Sciatic nerve (tissue), 2 donors: ENCODE data around the gene ZNF771. TPM values are rescaled to one million over a fixed set of nuclear protein-coding genes. Genes with fewer than 3 reads are reported as not detected.
"Not testable (repeated sequence)": the region's sequence is repeated elsewhere in the genome, so short reads cannot be mapped to it uniquely, and the experiment has no call there.

Experiments
- ATAC-seq: fragments of 200-7000 bp; cut with Tn5 transposase; one replicate; pipeline ENCODE4 v1.9.1; 2020; ENCODE audit warnings: mild to moderate bottlenecking, moderate library complexity
- DNase-seq: peaks from one replicate; pipeline ENCODE4 v3.0.0-alpha.2; 2020; ENCODE audit warnings: low spot score
- intact Hi-C: fragments of 100-400 bp; cut with DNase I; formaldehyde crosslinking; loops from one replicate; pipeline ENCODE4 v1.14.2; 2022
- total RNA-seq: library from RNA; stranded (reverse); fragmentation: NEBNext Ultra II Directional; extraction: Animal tissue kit (Norgen Biotek cat#: 25700); gene quantifications from one replicate; pipeline ENCODE4 v1.2.1, GENCODE V29; 2021
- donor health status: DM: no; HTN: no; CAD: no.
- donor health status: DM: no; HTN: no; CAD: no.

ZNF771 gene
- total RNA-seq, 1 donor from 2014 or later = 7.5 TPM

DNA sequence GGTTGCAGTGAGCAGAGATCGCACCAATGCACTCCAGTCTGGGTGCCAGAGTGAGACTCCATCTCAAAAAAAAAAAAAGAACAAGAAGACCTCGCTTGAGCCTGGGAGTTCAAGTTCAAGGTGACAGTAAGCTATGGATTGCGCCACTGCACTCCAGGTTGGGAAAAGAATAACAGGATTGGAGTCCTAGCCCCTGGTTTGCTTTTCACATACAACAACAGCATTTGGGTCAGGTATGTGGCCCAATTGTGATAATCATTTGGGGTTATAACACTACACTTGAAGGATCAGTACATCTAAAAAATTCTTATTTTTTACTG lies 41.7 kb downstream of the ZNF771 start:
- ATAC-seq = no peak
- intact Hi-C loops = loop anchor here (10.0 kb wide), 1 partner anchor 46 kb away; no protein-coding TSS in a partner anchor

DNA sequence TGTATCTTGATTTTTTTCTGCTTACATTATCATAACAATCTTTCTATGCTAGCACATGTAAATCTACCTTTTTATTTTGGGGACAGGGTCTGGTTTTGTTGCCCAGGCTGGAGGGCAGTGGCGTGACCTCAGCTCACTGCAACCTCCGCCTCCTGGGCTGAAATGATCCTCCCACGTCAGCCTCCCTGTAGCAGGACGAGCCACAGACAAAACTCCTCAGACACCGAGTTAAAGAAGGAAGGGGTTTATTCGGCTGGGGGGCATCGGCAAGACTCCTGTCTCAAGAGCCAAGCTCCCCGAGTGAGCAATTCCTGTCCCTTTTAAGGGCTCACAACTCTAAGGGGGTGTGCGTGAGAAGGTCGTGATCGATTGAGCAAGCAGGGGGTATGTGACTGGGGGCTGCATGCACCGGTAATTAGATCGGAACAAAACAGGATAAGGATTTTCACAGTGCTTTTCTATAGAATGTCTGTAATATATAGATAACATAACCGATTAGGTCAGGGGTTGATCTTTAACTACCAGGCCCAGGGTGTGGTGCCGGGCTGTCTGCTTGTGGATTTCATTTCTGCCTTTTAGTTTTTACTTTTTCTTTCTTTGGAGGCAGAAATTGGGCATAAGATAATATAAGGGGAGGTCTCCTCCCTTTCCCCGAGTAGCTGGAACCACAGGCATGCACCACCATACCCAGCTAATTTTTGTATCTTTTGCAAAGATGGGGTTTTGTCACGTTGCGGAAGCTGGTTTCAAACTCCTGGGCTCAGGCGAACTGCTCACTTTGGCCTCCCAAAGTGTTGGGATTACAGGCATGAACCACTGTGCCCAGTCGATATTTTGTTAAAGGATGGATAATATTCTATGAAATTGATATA lies 45.5 kb downstream of the ZNF771 start:
- ATAC-seq, DNase-seq, intact Hi-C loops: not testable (repeated sequence)

More for the DNA sequence above, 41.7 kb downstream of the ZNF771 start:
- no peak for DNase-seq

DNA sequence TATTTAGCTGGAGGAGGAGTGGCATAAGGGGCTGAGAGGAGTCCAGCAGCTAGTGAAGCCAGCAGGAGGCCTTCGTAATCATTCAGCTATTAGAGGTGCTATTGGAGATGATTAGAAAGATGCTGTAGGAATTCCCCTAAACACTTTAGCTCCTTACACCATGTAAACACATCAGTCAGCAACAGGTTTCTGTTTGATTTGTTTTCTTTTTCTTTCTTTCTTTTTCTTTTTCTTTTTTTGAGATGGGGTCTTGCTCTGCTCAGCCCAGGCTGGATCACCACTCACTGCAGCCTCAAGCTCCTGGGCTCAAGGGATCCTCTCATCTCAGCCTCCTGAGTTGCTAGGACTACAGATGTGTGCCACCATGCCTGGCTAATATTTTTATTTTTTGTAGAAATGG lies 48.9 kb downstream of the ZNF771 start:
- intact Hi-C loops = no loop called here
- ATAC-seq (no peak), DNase-seq (no peak)

DNA sequence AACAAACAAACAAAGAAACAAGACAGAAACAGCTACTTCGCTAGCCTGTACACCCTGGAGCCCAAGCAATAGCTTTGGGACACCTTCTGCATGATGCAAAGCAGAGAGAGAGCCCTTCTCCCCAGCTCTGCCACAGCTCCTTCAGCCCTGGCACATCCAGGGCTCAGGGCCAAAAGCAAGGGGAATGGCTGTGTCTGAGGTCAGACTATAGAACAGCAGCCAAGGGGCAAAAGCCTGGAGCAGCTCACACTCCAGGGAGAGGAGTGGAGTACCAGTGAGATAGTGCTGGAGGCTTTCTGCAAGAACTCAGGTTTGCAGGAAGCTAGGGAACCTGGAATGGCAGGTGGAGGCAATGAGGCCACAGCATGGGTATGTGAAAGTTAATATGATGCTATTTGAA lies 49.9 kb downstream of the ZNF771 start:
- DNase-seq = no peak
- intact Hi-C loops = no loop called here
- ATAC-seq = no peak

DNA sequence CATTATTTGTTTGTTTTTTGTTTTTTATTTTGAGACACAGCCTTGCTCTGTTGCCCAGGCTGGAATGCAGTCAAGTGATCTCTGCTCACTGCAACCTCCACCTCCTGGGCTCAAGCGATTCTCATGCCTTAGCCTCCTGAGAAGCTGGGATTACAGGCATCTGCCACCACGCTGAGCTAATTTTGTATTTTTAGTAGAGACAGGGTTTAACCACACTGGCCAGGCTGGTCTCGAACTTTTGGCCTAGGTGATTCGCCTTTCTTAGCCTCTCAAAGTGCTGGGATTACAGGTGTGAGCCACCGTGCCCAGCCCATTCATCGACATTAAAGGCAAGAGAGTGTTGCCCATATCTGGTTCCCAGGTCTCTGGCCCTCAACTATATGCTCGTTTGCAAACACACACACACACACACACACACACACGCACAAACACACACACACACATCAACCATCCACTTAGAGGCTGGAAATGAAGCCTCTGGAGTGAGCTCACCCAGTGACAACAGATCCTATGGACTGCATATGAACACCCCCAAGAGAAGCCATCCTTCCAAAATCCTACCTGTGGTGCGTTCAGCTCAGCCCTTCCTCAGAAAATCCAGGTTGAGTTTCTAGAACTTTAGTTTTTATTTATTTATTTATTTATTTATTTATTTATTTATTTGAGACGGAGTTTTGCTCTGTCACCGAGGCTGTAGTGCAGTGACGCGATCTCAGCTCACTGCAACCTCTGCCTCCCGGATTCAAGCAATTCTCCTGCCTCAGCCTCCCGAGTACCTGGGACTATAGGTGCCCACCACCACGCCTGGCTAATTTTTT lies 50.5 kb downstream of the ZNF771 start:
- DNase-seq = no peak
- ATAC-seq = no peak
- intact Hi-C loops = no loop called here

DNA sequence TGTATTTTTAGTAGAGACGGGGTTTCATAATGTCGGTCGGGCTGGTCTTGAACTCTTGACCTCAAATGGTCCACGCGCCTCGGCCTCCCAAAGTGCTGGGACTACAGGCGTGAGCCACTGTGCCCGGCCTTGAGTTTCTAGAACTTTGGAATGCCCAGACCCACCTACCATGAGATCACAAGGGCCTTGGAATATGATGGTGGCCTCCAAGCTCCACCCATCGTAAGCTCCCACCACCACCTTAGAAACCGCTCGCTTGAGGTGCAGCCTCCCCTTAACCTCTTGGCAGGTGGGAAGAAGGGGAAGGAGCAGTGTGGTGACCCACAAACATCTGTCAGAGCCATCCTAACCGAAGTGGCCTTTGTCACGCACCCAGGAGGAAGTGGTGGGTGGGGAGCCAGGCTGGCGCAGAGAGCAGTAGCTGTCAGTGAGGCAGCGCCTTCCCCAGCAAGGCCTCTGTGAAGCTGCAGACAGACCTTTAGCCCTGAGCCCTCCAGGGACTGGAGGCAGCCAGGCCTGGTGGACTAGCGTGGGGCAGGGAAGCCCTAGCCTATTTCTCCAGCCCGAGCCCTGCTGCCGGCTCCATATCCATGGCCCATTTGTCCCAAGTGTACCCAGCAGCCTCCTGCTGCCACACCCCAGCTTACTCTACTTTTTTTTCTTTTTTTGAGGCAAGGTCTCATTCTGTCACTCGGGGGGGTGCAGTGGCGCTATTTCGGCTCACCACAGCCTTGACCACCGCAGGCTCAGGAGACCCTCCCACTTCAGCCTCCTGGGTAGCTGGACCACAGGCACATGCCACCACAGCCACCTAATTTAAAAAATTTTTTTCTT lies 51.4 kb downstream of the ZNF771 start:
- DNase-seq = no peak

DNA sequence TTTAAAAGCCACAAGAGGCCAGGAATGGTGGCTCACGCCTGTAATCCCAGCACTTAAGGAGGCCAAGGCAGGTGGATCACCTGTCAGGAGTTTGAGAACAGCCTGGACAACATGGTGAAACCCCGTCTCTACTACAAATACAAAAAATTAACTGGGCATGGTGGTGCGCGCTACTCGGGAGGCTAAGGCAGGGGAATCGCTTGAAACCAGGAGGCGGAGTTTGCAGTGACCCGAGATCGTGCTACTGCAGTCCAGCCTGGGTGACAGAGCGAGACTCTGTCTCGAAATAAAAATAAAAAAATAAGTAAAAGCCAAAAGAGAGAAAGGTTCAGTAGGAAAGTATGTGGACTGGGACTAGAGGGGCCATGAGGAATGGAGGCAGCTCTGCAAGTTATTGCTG lies 52.0 kb downstream of the ZNF771 start:
- intact Hi-C loops = no loop called here
- ATAC-seq = no peak
- DNase-seq = no peak

More for the DNA sequence above, 51.4 kb downstream of the ZNF771 start:
- peak; percentile 63 for ATAC-seq
- intact Hi-C loops = no loop called here

DNA sequence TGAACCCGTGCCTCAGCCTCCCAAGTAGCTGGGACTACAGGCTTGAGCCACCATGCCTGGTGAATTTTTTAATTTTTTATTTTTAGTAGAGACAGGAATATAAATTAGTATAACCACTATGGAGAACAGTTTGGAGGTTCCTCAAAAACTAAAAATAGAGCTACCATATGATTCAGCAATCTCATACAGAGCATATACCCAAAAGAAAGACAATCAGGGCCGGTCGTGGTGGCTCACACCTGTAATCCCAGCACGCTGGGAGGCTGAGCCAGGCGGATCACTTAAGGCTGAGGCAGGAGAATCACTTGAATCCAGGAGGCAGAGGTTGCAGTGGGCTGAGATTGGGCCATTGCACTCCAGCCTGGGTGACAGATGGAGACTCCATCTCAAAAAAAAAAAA lies 54.0 kb downstream of the ZNF771 start:
- intact Hi-C loops, ATAC-seq, DNase-seq: not testable (repeated sequence)

DNA sequence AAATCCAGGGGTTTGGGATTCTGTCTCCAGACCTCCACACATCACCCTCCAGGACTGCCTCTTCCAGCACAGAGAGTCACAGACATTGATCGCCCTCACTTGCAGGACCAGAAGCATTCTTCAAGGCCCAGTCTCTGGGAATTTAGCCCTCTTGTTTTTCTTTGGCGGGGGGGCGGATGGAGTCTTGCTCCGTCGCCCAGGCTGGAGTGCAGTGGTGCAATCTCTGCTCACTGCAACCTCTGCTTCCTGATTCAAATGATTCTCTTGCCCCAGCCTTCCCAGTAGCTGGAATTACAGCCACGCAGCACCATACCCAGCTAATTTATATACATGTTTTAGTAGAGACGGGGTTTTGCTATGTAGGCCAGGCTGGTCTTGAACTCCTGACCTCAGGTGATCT lies 56.7 kb downstream of the ZNF771 start:
- DNase-seq = no peak
- no peak for ATAC-seq
- intact Hi-C loops = no loop called here

Other genes with a start within 250 kb of the ZNF771 start
- 41.2 TPM for gene CORO1A, start 224.0 kb upstream of the ZNF771 start, total RNA-seq
- gene BOLA2B, start 213.9 kb upstream of the ZNF771 start, total RNA-seq = 26.9 TPM
- 18.5 TPM for gene SLX1A, start 213.7 kb upstream of the ZNF771 start, total RNA-seq
- gene SULT1A3, start 208.4 kb upstream of the ZNF771 start, total RNA-seq = 21.0 TPM
- gene NPIPB13, start 159.1 kb upstream of the ZNF771 start, total RNA-seq = 35.0 TPM
- 49.8 TPM for gene CD2BP2, start 52.3 kb upstream of the ZNF771 start, total RNA-seq
- gene TBC1D10B, start 37.1 kb upstream of the ZNF771 start, total RNA-seq = 39.6 TPM
- gene MYL11, start 32.8 kb upstream of the ZNF771 start, total RNA-seq = not detected
- 7.2 TPM for gene SEPTIN1, start 25.0 kb upstream of the ZNF771 start, total RNA-seq
- gene ZNF48, start 12.2 kb upstream of the ZNF771 start, total RNA-seq = 6.7 TPM
- gene DCTPP1, start 22.4 kb downstream of the ZNF771 start, total RNA-seq = 20.4 TPM
- 25.2 TPM for gene SEPHS2, start 38.3 kb downstream of the ZNF771 start, total RNA-seq
- 14.5 TPM for gene ITGAL, start 65.1 kb downstream of the ZNF771 start, total RNA-seq
- gene ZNF768, start 119.0 kb downstream of the ZNF771 start, total RNA-seq = 30.3 TPM
- 12.7 TPM for gene ZNF747, start 127.3 kb downstream of the ZNF771 start, total RNA-seq
- gene ZNF764, start 150.8 kb downstream of the ZNF771 start, total RNA-seq = 9.5 TPM
- gene ZNF688, start 164.1 kb downstream of the ZNF771 start, total RNA-seq = 13.6 TPM
- gene ZNF785, start 178.1 kb downstream of the ZNF771 start, total RNA-seq = 26.3 TPM
- gene ZNF689, start 202.8 kb downstream of the ZNF771 start, total RNA-seq = 7.1 TPM
- gene PRR14, start 243.4 kb downstream of the ZNF771 start, total RNA-seq = 45.7 TPM